HG03025 (cell line): ENCODE results near the gene NOTUM.
A peak's percentile ranks its signal among the peaks of the same experiment; 100 is the strongest.

ENCODE experiments used
- ATAC-seq: cut with Tn5 transposase; IDR thresholded peaks from one replicate; pipeline ENCODE4 v1.9.1; 2021; ENCODE audit warnings: mild to moderate bottlenecking, moderate library complexity; ENCODE audit not compliant: unreplicated experiment, low FRiP score

Gene NOTUM

DNA sequence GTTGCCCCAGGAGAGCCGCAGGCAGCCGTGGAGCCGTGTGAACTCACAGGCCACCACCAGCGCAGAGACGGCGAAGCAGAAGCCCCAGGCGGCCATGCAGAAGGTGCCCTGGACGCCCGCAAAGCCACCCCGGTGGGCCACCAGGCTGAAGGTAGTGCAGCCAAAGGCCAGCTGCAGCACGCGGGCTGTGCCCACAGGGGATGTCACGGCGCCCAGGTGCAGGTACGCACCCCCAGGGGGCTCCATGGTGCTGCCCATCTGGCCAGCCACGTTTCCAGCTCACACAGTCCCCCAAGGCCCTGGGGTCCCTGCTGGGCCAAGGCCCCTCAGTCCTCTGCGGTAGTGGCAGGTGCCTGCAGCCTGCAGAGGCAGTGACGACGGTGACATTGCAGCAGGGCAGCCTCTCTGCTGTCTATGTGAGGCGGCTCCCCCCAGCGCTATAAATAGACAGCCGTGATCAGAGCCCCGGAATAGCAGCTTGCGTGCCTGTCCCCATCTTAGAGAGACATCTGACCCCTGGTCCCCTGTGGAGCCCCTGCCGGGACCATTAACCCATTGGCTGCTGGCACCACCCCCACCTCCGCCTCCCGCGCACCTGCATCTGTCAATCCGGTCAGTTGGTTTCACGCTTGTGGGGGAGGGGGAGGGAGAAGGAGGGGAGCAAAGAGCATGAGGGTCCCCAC lies 19.4 kb downstream of the NOTUM start:
- ATAC-seq: no peak

DNA sequence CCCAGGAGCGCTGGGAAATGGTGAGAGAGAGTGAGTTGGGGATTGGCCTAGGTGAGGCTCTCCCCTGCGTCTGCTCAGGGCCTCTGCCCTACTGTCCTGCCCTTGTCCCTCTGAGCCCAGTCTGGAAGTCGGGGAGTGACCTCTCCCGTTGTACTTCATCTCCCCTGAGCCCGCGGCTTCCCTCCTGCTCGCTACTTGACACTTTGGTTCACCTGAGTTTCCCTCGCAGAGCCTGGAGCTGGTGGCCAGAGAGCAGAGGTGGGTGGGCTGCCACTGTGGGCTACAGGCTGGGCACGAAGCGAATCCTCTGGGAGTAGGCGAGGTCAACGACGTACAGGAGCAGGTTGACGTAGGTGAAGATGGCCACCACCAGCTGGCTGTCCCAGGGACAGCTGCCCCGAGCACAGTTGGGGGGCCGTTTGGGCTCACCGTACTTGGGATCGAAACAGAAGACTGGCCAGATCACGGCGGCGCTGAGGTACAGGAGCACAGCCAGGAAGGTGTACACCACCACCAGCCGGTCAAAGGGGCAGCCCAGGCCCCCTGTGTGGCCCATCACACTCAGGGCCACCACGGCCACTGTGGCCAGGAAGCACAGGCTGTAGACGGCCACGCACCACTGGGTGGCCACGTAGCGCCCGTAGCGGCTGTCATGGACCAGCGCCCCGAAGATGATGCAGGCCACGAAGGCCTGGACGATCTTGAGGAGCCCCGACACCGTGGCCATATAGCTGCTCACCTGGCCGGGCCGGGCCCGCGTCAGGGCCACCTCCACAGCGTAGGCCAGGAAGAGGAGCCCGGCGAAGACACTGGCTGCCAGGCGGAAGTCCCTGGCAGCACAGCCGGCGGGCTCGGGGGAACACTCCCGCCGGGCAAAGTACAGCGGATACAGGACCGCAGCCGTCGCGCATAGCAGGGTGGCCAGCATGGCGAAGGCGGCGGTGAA lies 20.2 kb downstream of the NOTUM start:
- no peak for ATAC-seq

DNA sequence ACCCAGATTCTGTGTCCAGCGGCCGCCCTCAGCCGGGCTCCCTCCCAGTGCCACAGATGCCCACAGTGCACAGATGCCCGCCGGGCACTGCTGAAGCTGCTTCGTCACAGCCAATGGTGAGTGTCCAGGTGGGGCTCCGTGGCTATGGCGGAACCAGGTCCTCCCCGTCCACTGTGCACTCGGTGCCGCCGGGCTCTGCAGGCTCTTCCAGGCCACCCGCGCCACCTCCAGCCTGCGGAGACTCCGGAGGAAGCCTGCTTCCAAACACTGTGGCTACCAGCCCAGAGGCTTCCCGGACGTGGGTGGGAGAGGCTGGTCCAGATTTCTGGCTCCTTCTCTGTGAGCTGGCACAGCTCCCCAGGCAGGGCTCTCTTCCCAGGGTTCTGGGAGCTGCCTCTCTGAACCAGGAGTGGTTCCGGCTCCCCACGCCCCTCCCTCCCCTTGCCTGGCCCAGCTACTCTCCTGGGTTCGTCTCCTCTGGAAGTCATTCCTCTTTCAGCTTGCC lies 21.1 kb downstream of the NOTUM start:
- no peak for ATAC-seq

DNA sequence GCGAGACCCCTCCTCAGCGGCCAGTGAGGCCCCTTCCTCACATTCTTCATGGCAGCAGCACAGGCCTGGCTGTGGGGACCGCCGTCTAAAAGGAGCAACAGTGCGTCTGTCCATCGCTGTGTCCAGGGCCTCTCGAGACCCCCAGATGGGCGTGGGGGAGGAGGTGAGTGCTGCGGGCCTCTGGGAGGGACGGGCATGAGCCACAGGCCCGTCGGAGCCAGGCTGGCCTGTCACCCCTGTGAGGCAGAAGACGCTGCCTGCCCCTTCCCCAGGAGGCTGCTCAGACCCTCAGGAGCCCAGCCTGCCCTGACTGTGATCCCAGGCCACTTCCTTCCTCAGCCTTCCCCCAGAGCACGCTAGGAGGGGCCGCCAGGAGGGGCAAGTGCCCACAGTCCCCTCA lies 21.8 kb downstream of the NOTUM start:
- ATAC-seq: no peak

DNA sequence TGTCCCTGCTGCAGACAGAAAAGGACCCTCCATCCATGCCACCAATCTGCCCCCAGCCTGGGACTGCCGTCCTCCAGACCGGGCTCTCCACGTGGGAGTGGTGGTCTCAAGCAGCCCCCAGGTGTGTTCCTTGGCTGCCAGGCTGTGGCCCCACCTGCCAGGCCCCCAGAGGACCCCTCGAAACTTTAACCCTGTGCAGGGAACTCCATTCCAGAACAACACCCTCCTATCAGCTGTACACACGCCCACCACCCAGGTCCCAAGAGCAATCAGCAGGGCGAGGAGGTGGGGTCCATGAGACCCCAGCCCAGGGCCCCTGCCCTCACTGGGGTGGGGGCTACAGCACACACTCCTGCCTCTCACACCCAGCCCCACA lies 25.3 kb downstream of the NOTUM start:
- ATAC-seq: no peak

DNA sequence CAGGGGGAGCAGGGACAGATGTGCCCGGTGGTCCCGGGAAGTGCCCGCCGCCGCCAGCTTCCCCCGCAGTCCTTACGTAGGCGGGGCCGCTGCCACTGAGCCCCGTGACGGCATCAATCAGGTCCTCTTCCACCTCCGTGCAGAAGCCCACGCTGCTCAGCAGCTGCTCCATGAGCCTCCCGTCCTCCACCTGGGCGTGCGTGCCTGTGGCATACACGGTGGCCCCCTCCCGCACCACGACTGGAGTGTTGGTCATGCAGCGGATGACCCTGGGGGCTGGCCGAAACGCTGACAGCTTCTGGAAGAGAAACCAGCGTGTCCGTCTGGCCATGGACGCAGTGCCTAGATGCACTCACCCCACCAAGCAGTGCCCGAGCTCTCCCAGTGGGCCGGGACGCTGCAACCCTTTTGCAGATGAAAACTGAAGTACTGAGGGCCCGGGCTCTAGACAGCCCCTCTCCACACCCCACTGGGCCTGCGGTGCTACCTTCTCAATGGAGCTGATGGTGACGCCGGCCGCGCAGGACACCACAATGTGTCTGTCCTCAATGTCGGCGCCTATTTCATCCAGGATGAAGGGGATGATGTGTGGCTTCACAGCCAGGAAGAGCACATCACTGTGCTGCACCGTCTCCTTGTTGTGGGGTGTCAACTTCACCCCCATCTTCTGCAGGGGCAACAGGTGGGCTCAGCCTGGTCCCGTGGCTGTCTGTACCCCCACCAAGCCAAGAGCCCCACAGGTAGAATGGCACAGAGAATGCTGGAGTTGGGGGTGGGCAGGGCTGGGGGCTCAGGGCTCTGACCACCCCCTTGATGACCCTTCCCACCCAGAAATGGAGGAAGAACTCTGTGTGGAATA lies 25.9 kb downstream of the NOTUM start:
- no peak for ATAC-seq

DNA sequence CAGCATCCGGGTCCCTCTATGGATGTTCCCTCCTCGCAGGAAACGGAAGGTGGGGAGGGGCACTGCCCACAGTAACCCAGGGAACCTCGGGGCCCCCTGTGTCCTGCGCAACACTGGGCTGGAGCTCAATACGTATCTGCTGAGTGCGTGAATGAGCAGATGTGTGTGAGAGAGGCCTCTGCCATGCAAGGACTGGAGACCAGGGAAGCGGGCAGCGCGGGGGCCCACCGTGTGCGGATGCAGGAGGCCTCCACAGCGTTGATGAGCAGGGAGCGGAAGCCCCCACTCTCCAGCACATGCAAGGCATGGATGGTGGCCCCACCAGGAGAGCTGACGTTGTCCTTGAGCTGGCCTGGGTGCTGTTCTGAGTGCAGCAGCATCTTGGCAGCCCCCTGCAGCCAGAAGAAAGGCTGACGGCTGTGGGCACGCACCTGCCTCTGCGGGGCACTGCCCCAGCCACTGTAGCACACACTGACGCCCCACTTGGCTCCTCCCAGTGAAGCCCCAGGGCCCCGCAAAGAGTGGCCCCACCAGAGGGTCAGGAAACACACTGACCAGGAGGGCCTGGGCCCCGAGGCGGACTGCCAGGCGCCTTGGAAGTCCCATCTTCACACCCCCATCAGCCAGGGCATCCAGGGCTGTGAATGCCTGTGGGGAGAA lies 26.8 kb downstream of the NOTUM start:
- no peak for ATAC-seq

DNA sequence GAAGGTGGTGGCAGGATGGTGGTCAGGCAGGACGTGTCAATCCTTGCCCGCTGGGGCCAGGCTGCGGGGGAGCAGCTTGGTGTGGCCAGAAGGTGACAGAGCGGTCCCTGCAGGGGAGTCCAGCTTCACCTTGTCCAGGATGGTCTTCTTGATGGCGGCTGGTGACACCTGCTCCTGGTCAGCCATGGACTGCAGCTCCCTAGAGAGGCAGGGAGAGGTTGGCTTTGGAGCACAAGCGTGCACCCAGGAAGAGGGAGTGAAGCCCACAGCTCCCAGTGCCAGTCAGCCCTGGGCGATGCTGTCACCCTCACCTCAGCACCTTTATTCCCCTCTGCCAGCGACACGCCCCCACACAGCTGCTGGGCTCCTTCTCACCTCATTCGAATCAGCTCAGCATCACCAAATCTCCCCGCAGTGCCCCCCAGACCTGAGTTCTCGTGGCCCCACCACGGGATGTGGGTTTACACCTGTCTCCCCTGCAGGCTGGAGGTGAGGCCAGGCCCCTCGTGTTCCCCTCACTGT lies 27.7 kb downstream of the NOTUM start:
- no peak for ATAC-seq

DNA sequence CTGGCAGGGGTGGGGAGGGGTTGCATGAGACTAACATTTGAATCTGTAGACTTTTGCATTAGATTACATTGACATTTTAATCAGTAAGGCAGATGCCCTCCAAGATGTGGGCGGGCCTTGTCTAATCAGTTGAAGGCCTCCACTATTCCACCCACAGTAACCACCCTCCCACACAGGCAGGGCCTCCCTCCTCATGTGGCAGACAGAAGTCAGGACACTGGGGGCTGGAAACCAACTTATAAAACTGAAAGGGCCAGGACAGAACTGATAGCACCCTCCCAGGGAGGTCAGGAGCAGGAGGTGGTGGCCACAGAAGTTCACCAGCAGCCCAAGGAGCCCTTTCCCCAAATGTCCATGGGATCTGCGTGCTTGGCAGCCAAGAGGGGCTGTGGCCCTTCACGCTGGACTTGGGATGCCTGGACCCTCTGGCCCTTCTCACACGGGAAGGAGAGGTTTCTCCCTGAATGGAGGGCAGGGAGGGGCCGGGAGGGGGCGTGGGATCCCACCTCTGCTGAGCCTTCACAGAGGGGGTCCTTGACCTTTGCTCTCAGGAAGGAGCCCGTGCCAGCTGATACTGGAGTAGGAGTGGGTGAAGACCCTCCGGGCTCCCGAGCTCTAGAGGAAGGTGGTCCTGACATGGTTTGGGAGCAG lies 28.5 kb downstream of the NOTUM start:
- ATAC-seq: no peak

DNA sequence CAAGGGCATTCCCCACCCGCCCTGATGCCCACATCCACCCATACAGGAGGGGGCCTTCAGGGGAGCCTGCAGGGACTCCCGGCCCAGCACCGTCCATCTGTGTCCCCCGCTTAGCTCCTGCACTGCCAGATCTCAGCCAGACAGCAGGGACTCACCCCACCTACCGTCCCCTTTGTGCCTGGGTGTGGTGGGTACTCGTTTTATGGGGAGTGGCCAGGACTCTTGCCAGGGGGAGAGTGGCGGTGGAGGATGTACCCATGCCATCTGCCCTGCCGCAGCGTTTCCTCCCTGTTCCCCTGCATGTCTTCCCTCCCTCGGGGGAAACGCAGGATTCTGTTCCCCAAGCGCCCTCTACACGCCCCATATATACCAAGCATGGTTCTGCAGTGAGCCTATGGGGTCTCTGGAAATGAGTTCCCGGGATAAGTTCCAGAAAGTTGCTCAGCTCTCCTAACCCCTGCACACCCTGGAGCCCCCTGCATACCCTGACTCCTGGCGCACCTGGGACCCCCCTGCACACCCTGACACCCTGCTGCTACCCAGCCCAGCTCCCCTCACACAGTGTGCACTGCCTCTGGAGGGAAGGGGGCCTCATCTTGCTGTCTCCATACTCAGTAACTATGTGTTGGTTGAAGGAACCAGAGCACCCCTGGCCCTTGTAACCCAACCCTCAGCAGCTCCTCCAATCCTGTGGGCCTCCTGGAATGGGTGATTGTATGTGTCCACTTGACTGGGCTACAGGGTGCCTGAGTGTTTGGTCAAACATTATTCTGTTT lies 29.2 kb downstream of the NOTUM start:
- ATAC-seq: no peak

DNA sequence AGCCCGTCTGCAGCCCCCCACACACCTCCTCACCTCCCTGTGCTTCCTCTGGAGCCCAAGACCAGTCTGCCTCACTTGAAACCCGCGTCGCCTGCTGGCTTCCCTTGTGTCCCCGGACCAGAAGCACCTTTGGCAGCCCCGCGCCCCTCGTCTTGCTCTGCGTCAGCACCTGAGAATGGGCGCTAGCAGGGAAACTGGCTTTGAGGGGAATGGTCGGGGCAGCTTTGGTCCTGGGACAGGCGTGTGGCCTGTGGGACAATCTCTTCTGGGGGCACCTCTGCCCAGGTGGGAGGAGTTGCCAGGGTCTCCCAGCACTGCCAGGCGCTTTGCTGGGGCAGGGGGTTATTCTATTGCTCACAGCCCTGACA lies 29.8 kb downstream of the NOTUM start:
- no peak for ATAC-seq

DNA sequence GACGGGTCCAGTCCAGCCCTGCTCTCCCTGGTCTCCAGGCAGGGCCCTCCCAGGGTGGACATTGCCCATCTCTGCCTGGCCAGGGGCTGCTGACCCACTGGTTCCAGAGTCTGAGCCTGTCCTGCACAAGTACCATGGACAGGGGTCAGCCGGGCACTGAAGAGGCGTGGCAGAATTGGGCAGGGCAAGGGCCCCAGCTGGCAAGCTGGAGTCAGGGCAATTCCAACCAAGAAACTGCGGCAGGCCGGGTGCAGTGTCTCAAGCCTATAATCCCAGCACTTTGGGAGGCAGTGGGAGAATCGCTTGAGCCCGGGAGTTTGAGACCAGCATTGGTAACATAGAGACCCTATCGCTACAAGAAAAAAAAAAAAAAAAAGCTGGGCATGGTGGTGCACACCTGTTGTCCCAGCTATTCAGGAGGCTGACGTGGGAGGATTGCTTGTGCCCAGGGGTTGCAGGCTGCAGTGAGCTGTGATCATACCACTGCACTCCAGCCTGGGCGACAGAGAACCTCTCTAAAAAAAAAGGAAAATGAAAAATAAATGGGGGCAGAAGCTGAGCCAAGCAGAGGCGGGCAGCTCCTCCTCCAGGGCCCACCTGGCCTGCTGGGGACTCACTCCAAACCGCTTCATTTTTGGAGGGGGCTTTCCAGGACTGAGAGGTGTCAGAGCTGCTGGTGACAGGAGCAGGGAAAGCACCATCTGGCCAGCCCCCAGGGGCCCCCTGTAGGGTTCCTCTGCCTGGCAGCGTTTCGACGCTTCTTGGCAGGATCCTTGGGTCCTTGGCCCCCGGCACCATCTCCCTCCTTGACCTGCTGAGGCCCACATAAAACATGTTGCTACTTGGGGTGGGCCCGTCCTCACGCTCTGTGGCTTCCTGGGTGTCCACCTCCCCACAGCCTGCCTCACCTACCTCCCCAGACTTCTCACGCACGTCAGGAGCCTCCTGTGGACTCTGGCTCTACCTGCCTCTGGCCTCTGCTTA lies 30.6 kb downstream of the NOTUM start:
- no peak for ATAC-seq

DNA sequence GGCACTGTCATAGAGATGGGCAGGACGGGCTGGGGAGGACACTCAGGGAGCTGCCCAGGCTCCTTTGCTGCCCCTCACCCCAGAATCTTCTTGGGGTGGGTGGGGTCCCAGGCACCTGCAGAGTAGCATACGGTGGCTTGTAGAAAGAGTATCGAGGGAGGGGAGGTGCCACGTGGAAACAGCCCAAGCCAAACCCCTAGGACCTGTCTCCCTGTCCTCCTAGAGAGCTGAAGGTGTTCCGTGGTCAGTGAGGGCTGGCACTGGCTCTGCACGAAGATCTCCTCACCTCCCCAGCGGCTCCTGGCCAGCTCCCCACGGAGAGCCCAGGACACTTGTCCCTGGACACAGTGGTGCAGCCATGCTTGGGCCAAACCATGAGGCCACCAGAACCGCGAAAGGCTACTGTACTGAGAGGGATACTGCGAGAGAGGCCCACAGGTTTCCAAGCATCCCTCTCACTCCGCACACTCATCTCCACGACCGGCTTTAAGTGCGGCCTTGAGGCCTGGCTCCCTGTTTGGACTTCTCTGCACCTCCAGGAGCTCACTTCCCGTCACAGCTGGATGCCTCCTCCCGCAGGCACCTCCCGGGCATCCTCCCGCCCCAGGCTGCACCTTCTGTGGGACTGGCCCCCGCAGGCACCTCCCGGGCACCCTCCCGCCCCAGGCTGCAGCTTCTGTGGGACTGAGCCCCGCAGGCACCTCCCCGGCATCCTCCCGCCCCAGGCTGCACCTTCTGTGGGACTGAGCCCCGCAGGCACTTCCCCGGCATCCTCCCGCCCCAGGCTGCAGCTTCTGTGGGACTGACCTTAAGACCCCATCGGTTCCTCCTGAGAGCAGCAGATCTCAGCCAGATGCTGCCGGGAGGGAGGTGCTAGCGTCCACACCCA lies 31.5 kb downstream of the NOTUM start:
- ATAC-seq: no peak

DNA sequence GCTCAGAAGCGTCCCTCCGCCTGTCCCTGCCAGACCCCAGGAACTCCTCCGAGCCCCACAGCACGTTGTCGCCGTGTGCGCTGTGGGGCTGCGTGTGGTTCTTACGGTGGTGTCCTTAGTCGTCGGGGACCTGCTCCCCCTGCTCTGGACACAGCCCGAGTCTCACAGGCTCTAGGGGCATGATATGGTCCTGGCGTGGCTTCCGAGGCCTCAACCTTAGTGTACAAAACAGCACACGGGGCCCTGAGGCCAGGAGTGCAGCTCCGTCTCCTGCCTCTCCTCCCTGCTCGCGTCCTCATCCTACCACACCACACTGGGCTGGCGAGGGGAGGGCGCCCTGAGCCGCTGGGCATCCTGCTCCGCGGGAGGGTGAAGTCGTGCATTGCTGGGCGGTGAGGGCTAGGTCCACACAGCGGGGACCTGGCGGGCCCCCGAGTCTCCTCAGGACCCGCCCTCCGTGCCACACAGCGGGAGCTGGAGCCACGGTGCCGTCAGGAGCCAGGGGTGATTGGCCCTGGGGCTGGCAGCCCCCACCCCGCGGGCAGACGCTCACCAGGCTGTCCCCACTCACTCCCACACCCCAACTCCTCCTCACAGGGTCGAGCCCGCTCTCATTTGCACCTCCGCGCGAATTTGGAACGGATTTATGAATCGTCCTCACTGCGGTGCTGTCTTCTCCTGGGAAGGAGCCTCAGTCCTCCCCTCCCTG lies 32.3 kb downstream of the NOTUM start:
- ATAC-seq: no peak

DNA sequence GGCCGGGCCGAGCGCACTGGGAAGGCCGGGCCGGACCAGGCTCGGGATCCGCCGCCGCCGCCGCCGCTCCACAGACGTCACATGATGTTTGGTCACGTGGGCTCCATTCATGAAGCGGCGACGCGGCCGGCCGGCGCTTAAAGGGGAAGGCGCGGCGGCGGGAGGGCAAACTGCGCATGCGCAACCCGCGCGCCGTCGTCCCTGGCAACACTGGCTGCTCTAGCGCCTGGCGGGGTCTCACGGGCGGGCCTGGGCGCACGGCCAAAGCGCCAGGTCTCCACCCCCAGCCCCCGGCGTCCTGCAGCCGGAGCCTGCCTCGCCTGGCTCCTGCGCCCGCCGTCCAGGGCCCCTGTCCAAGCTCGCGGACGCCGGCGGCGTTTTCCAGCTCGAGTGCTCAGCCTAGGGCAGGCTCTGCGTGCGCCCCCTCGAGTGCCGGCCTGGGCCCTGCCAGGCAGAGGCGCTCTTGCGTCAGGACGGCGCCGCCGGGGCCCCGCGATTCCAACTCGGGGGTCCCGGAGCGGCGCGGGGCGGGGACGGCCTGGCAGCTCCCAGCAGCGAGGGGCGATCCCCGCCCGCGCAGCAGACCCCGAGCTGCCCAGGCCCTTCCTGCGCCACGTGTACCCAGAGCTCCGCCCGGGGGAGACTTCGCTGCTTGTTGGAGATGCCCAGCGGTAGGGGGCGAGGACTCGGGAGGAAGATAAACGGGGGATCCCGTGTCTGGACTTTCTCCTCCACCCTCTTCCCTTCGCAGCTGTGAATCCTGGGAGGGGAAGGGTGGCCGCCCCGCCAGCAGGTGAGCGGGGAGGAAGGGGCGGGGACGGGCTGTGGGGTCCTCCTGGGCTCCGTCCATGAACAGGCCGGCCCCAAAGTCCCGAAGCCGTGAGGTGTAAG lies 33.1 kb downstream of the NOTUM start, which contains the start of gene MAFG:
Gene MAFG, minus strand, starts transcription at position 83 of the 891 bp plus-strand sequence. CDS start 4,550 bp downstream, outside the sequence.
- ATAC-seq: peak; percentile 46
